Measurements from ENCODE around the gene SLC15A3.

SLC15A3 gene

DNA sequence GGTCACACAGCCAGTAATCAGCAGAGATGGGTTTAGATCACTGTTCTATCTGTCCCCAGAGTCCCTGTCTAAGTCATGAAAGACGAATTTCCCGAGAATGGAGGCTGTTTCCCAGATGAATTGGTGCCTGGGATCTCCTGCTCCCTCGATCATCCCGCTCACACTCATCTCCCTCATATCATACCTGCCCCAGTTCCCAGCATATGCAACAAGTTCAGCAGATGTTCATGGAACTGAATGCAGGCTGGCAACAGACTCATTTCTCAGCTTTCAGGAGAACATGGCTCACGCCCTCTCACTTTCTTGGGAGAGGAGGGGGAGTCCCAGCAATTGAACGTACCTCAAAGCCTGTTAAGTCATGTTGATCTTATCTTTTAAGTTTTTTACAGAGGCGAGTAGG is 41.6 kb upstream of the SLC15A3 start:
- no peaks in the 10 kb centered on the region for H3K36me3 ChIP-seq
- TF ChIP-seq, protein P1, sequence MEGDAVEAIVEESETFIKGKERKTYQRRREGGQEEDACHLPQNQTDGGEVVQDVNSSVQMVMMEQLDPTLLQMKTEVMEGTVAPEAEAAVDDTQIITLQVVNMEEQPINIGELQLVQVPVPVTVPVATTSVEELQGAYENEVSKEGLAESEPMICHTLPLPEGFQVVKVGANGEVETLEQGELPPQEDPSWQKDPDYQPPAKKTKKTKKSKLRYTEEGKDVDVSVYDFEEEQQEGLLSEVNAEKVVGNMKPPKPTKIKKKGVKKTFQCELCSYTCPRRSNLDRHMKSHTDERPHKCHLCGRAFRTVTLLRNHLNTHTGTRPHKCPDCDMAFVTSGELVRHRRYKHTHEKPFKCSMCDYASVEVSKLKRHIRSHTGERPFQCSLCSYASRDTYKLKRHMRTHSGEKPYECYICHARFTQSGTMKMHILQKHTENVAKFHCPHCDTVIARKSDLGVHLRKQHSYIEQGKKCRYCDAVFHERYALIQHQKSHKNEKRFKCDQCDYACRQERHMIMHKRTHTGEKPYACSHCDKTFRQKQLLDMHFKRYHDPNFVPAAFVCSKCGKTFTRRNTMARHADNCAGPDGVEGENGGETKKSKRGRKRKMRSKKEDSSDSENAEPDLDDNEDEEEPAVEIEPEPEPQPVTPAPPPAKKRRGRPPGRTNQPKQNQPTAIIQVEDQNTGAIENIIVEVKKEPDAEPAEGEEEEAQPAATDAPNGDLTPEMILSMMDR (IDR thresholded peaks at IDR 0.05; ENCODE audit: low read depth, low read length): no peak
- no peaks in the 10 kb centered on the region for H3K4me1 ChIP-seq
- no peaks in the 10 kb centered on the region for H3K9me3 ChIP-seq
- no peak overlapping the region for H3K4me3 ChIP-seq (ENCODE audit: low read depth, low read length)
- no peaks in the 10 kb centered on the region for H3K27me3 ChIP-seq
- no peak for DNase-seq

DNA sequence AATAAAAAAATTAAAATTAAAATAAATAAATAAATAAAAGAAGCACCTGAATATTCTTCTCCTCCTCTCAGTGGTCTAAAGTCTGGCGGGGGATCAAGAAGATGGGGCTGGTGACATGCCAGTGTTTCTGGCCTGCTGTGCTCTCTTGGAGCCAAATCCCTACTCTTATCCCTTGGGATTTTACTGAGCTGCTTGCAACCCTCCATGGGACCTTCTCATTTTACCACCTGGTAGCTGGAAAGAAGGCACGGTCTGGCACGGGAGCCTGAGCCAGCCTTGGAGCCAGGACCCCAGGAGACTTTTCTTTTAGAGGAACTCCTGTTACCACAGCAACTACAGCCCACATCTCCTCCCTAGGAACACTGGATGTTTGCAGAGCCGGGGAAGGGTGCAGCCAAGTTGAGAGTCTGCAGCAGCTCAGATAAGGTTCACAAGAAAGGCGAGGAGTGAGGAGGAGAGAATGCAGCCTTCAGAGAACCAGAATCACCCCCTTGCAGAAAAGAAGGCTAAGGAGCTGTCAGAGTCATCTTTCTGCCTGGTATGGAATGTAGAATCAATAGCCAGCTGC is 41.0 kb upstream of the SLC15A3 start:
- no peak for DNase-seq
- no peaks in the 10 kb centered on the region for H3K4me1 ChIP-seq
- no peaks in the 10 kb centered on the region for H3K9me3 ChIP-seq
- no peaks in the 10 kb centered on the region for H3K27me3 ChIP-seq
- H3K4me3 ChIP-seq (ENCODE audit: low read depth, low read length): no peak overlapping the region
- TF ChIP-seq, protein P1 (IDR thresholded peaks at IDR 0.05; ENCODE audit: low read depth, low read length): no peak
- no peaks in the 10 kb centered on the region for H3K36me3 ChIP-seq

DNA sequence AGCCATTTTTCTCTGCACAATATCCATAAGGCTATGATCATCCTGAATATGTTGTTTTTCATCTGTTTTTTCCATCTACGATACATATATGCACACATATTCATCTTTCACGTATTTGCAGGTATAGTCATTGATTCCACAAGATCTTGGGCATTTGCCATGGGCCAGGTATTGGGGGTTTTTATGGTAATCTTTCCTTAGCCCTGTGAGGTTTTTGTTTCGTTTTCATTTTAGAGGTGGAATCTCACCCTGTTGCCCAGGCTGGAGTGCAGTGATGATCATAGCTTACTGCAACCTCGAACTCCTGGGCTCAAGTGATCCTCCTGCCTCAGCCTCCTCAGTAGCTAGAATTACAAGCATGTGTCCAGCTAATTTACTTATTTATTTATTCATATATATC is 39.5 kb upstream of the SLC15A3 start:
- Histone ChIP-seq H3K9me3 (no peaks in the 10 kb centered on the region), H3K4me3 (ENCODE audit: low read depth, low read length) (no peak overlapping the region), H3K36me3 (no peaks in the 10 kb centered on the region), H3K27me3 (no peaks in the 10 kb centered on the region), H3K4me1 (no peaks in the 10 kb centered on the region)
- TF ChIP-seq, protein P1 (IDR thresholded peaks at IDR 0.05; ENCODE audit: low read depth, low read length): no peak
- no peak for DNase-seq

DNA sequence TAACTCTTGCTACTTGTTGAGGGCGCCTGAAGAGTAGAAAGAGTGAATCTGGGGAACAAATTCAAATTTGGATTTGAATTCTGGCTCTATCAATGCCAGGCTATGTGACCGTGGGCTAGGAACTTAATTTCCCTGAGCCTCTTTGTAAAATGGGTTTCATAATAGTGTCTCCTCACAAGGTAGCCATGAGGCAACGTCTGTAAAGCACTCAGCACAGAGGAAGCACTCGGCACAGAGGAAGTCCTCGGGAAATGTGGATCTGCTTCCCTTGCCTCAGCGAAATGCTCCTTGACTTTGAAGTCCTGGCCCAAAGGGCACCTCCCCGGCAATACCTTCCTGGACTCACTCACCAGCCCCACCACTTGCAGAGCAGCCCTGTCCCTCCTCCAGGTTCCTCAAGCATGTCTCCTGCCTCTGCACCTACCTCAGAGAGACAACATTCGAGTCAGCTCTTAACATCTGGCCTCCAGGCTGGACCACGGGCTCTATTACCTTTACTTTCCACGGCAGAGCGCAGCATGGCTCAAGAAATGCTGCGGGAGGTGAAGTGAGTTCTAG is 37.2 kb upstream of the SLC15A3 start:
- Histone ChIP-seq H3K9me3 (no peaks in the 10 kb centered on the region), H3K36me3 (no peaks in the 10 kb centered on the region), H3K4me3 (ENCODE audit: low read depth, low read length) (no peak overlapping the region), H3K4me1 (no peaks in the 10 kb centered on the region), H3K27me3 (no peaks in the 10 kb centered on the region)
- no peak for DNase-seq
- TF ChIP-seq, protein P1 (IDR thresholded peaks at IDR 0.05; ENCODE audit: low read depth, low read length): no peak

DNA sequence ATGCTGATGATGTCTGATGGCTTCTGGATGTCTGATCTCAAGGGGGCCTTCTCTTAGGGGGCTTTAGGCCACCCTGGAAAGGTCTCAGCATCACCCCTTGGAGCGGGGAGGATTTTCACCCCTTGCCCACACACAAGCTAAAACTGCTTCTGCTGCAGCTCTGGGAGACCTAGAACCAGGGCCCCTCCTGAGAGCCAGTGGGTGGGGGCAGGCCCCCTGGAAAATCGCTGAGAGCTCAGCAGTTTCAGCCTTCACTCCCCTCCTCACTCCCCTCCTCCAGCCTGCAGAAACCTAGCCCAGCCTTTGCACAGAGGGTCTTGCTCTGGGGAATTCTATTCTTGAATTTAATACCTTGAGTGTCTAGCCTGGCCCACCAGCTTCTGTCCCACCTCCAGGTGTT is 36.7 kb upstream of the SLC15A3 start:
- H3K4me1 ChIP-seq: no peaks in the 10 kb centered on the region
- no peaks in the 10 kb centered on the region for H3K36me3 ChIP-seq
- H3K9me3 ChIP-seq: no peaks in the 10 kb centered on the region
- TF ChIP-seq, protein P1 (IDR thresholded peaks at IDR 0.05; ENCODE audit: low read depth, low read length): no peak
- no peak for DNase-seq
- H3K27me3 ChIP-seq: no peaks in the 10 kb centered on the region
- H3K4me3 ChIP-seq (ENCODE audit: low read depth, low read length): no peak overlapping the region

DNA sequence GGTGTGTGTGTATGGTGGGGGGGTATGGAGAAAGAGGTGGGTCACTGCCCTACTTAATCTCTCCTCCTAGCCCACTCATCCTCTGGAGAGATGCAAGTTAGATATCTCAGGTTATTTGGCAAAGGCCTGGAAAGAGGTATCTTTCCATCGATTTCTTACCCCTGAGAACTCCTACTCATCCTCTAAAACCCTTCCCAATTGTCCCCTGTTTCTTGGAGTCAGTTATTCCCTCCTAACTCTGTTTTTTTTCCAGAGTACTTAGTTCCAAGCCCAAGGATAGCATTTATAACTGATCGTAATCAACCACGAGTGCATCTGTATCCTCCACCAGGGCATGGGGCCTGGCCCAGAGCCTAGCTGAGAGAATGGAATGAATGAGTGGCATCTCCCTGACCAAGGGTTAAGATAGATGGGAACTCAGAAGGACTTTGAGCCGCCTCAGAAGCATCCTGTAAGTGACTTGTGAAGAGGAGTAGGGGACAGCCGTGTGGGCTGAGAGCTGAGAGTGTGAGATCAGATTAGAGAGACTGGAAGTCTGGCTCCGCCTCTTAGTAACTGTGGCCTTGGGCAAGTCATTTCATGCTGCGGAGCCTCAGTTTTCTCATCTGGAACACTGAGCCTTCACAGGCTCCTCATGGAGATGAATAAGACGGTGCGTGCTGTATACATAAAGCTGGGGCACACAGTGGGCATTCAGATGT is 35.8 kb upstream of the SLC15A3 start:
- no peaks in the 10 kb centered on the region for H3K36me3 ChIP-seq
- H3K9me3 ChIP-seq: no peaks in the 10 kb centered on the region
- TF ChIP-seq, protein P1 (IDR thresholded peaks at IDR 0.05; ENCODE audit: low read depth, low read length): no peak
- H3K27me3 ChIP-seq: no peaks in the 10 kb centered on the region
- no peak overlapping the region for H3K4me3 ChIP-seq (ENCODE audit: low read depth, low read length)
- no peaks in the 10 kb centered on the region for H3K4me1 ChIP-seq
- DNase-seq: no peak

All from BE2C (cell line).